ENCODE measurements around the gene ETFA. TPM values are rescaled to one million over a fixed set of nuclear protein-coding genes. Genes with fewer than 3 reads are reported as not detected.

ETFA gene
- total RNA-seq, 4 donors from 2014 or later: 65.8 to 195 (median 159) TPM

GRCh38 chr15:76204916-76205460 lies 106.3 kb downstream of the ETFA start:
- in situ Hi-C loops (cut with MboI; ENCODE audit: low pct_ligation_motif_present in 1 of 4, low pct_unique_long_range_greater_than_20kb in 1 of 4, low sequenced_read_pairs in 3 of 4): no loop called here
- no peaks in the 10 kb centered on the region for H3K27me3 ChIP-seq
- intact Hi-C loops (cut with DNase I; ENCODE audit: low total_unique reads): no loop called here
- H3K4me3 ChIP-seq: no peak overlapping the region
- TF ChIP-seq POLR2A (IDR thresholded peaks at IDR 0.05) (no peak), CTCF (IDR thresholded peaks at IDR 0.05) (no peak), EP300 (IDR thresholded peaks at IDR 0.05; ENCODE audit: low read depth) (no peak), POLR2AphosphoS5 (IDR thresholded peaks at IDR 0.05) (no peak)
- no peaks in the 10 kb centered on the region for H3K9me3 ChIP-seq
- no peaks in the 10 kb centered on the region for H3K4me1 ChIP-seq
- H3K36me3 ChIP-seq: peaks cover 0 to 3% (median 0%) of the 10 kb centered on the region in 4 donors
- no peak overlapping the region for H3K27ac ChIP-seq
- WGBS, 2 donors (ENCODE audit: low coverage in 1 of 2): 92 to 97% methylated on average over 5 to 11 of the region's 11 CpGs
- no peak for DNase-seq

- 94% methylated on average over 18 of the region's 18 CpGs; no CpG with 5 or more reads in 1 of the 2 donors for WGBS, 2 donors (ENCODE audit: low coverage in 1 of 2)
- H3K27ac ChIP-seq: no peak overlapping the region
- H3K36me3 ChIP-seq: peaks cover 0 to 3% (median 0%) of the 10 kb centered on the region in 4 donors
- intact Hi-C loops (cut with DNase I; ENCODE audit: low total_unique reads): no loop called here
- TF ChIP-seq CTCF (IDR thresholded peaks at IDR 0.05) (no peak), POLR2A (IDR thresholded peaks at IDR 0.05) (no peak), EP300 (IDR thresholded peaks at IDR 0.05; ENCODE audit: low read depth) (no peak), POLR2AphosphoS5 (IDR thresholded peaks at IDR 0.05) (no peak)
- no peaks in the 10 kb centered on the region for H3K9me3 ChIP-seq
- H3K4me3 ChIP-seq: no peak overlapping the region
- in situ Hi-C loops (cut with MboI; ENCODE audit: low pct_ligation_motif_present in 1 of 4, low pct_unique_long_range_greater_than_20kb in 1 of 4, low sequenced_read_pairs in 3 of 4): no loop called here
- no peak for DNase-seq
- no peaks in the 10 kb centered on the region for H3K4me1 ChIP-seq
- no peaks in the 10 kb centered on the region for H3K27me3 ChIP-seq
Measured at GRCh38 chr15:76204109-76204845, 107.0 kb downstream of the ETFA start.

GRCh38 chr15:76203346-76204108 lies 107.7 kb downstream of the ETFA start:
- intact Hi-C loops (cut with DNase I; ENCODE audit: low total_unique reads) (no loop called here), in situ Hi-C loops (cut with MboI; ENCODE audit: low pct_ligation_motif_present in 1 of 4, low pct_unique_long_range_greater_than_20kb in 1 of 4, low sequenced_read_pairs in 3 of 4) (no loop called here)
- no peak overlapping the region for H3K27ac ChIP-seq
- 95% methylated on average over 19 of the region's 23 CpGs; no CpG with 5 or more reads in 1 of the 2 donors for whole genome bisulfite sequencing, 2 donors (ENCODE audit: low coverage in 1 of 2)
- no peak for DNase-seq
- H3K27me3 ChIP-seq: no peaks in the 10 kb centered on the region
- no peaks in the 10 kb centered on the region for H3K9me3 ChIP-seq
- peaks cover 0 to 5% (median 1%) of the 10 kb centered on the region in 4 donors for H3K4me1 ChIP-seq
- H3K36me3 ChIP-seq: no peaks in the 10 kb centered on the region
- H3K4me3 ChIP-seq: no peak overlapping the region
- TF ChIP-seq POLR2A (IDR thresholded peaks at IDR 0.05) (no peak), POLR2AphosphoS5 (IDR thresholded peaks at IDR 0.05) (no peak), CTCF (IDR thresholded peaks at IDR 0.05) (no peak), EP300 (IDR thresholded peaks at IDR 0.05; ENCODE audit: low read depth) (no peak)

- 80 to 89% methylated on average over 1 to 6 of the region's 6 CpGs for WGBS, 2 donors (ENCODE audit: low coverage in 1 of 2)
- DNase-seq: no peak
- Histone ChIP-seq H3K36me3 (no peaks in the 10 kb centered on the region), H3K4me3 (no peak overlapping the region), H3K9me3 (no peaks in the 10 kb centered on the region), H3K4me1 (peaks cover 15 to 20% (median 18%) of the 10 kb centered on the region in 4 donors), H3K27me3 (no peaks in the 10 kb centered on the region), H3K27ac (no peak overlapping the region)
- in situ Hi-C loops (cut with MboI; ENCODE audit: low pct_ligation_motif_present in 1 of 4, low pct_unique_long_range_greater_than_20kb in 1 of 4, low sequenced_read_pairs in 3 of 4): no loop called here
- intact Hi-C loops (cut with DNase I; ENCODE audit: low total_unique reads): no loop called here
- no peak for TF ChIP-seq POLR2AphosphoS5 (IDR thresholded peaks at IDR 0.05)
- no peak for TF ChIP-seq CTCF (IDR thresholded peaks at IDR 0.05)
- no peak for TF ChIP-seq POLR2A (IDR thresholded peaks at IDR 0.05)
- no peak for TF ChIP-seq EP300 (IDR thresholded peaks at IDR 0.05; ENCODE audit: low read depth)
Measured at GRCh38 chr15:76201536-76202255, 109.6 kb downstream of the ETFA start.
